ENCODE data around the gene CD2AP. TPM values are rescaled to one million over a fixed set of nuclear protein-coding genes. Genes with fewer than 3 reads are reported as not detected.
A peak's percentile ranks its signal among the peaks of the same experiment; 100 is the strongest.

The CD2AP gene
- total and polyA plus RNA-seq, 9 of the 15 experiments (the other 6 are each of a cell fraction or from before 2014, with no cell fraction given) = 9.4 to 69.7 (median 38.7) TPM

- BruUV-seq (replicated peaks) = no TSS peak
- intact Hi-C loops (cut with micrococcal nuclease) = no loop called here
- Histone ChIP-seq H3K27ac (ENCODE audit: extremely low read depth, low read depth, low read length) (peak overlapping the region; percentile 17; the same call in 1 of the 3 replicates), H3K9me3 (replicated peaks; ENCODE audit: control insufficient read depth, insufficient read depth, low read depth, low read length) (no peaks in the 10 kb centered on the region), H3K79me2 (ENCODE audit: control insufficient read depth, insufficient read depth, low read length) (peaks cover 98% of the 10 kb centered on the region), H3K9ac (ENCODE audit: insufficient read depth in 1 of 2, low read depth in 2 of 2, low read length in 2 of 2) (no peak overlapping the region), H3K4me2 (ENCODE audit: insufficient read depth, low read length) (no peak overlapping the region), H3K9me1 (ENCODE audit: control insufficient read depth, insufficient read depth, low read length) (no peaks in the 10 kb centered on the region), H4K20me1 (replicated peaks; ENCODE audit: control insufficient read depth, insufficient read depth, low read length) (peaks cover 11% of the 10 kb centered on the region), H3K36me3 (ENCODE audit: control insufficient read depth, insufficient read depth, low read length) (peaks cover 10% of the 10 kb centered on the region), H3K4me3 (no peak overlapping the region), H3K4me1 (replicated peaks in 1 of 2; ENCODE audit: control insufficient read depth in 2 of 2, insufficient read depth in 2 of 2, low read length in 2 of 2) (peaks cover 2 to 19% of the 10 kb centered on the region in 2 experiments; a peak in 4 of 5 replicates), H3K27me3 (ENCODE audit: control insufficient read depth in 2 of 2, insufficient read depth in 2 of 2, low read length in 2 of 2) (no peaks in the 10 kb centered on the region), H2AFZ (ENCODE audit: low read depth, low read length) (no peak overlapping the region)
- FAIRE-seq = no peak
- ChIA-PET CTCF (ENCODE audit: low intra/inter-chr PET ratio) (no interaction called here), POLR2A (no interaction called here)
- in situ Hi-C loops (cut with MboI) = no loop called here
- DNase-seq (ENCODE audit: extremely low read depth in 1 of 4, low spot score in 3 of 4) = no peak
- 26% methylated on average over 2 of the region's 2 CpGs for WGBS (ENCODE audit: insufficient coverage, low coverage, missing lambda C conversion rate)
- peak; percentile 32 for ATAC-seq
- TF ChIP-seq KDM1A (IDR thresholded peaks at IDR 0.05) = peak in 1 of 2 experiments; percentile 13; a peak in 1 of 4 replicates
- no peak for TF ChIP-seq SMAD1 (IDR thresholded peaks at IDR 0.05; ENCODE audit: low read depth, low read length, partially characterized antibody)
- no peak for TF ChIP-seq NEUROD1 (IDR thresholded peaks at IDR 0.05; ENCODE audit: borderline replicate concordance, low read depth, low read length, partially characterized antibody)
- no peak for TF ChIP-seq HOXB6 (CRISPR knock-in tag; IDR thresholded peaks at IDR 0.05; ENCODE audit: borderline replicate concordance)
- no peak for TF ChIP-seq CEBPG (CRISPR knock-in tag; IDR thresholded peaks at IDR 0.05)
- TF ChIP-seq CEBPG (tag; conservative IDR thresholded peaks at IDR 0.05 in 1 of 2, IDR thresholded peaks at IDR 0.05 in 1 of 2) = no peak
- TF ChIP-seq ESRRA (IDR thresholded peaks at IDR 0.05; ENCODE audit: borderline replicate concordance, low read depth) = peak; percentile 69
- TF ChIP-seq PRDM10 (IDR thresholded peaks at IDR 0.05; ENCODE audit: partially characterized antibody) = no peak
- TF ChIP-seq ZNF395 (CRISPR knock-in tag; IDR thresholded peaks at IDR 0.05) = no peak
- TF ChIP-seq ZNF124 (CRISPR knock-in tag; IDR thresholded peaks at IDR 0.05) = no peak
- TF ChIP-seq ZNF121 (CRISPR knock-in tag; conservative IDR thresholded peaks at IDR 0.05) = peak; percentile 59
- no peak for TF ChIP-seq RNF2 (IDR thresholded peaks at IDR 0.05)
- TF ChIP-seq ZNF217 (CRISPR knock-in tag; IDR thresholded peaks at IDR 0.05) = no peak
- TF ChIP-seq RBM17 (IDR thresholded peaks at IDR 0.05; ENCODE audit: borderline replicate concordance, low read depth, low read length) = no peak
These were observed 12.4 kb downstream of the CD2AP start for GRCh38 chr6:47489995-47490394.
